HepG2 (cell line): ENCODE data around the gene SF1. TPM values are rescaled to one million over a fixed set of nuclear protein-coding genes. Genes with fewer than 3 reads are reported as not detected.

Experiments
- CREB1 ChIP-seq, 2 experiments: fragments of 450-650 bp in 1 of 2; IDR thresholded peaks; 2 replicates each; pipeline ENCODE4 v1.6.1; 2016 to 2017; ENCODE audit warnings: control low read depth in 1 of 2, mild to moderate bottlenecking in 1 of 2, missing compliant biosample characterization in 1 of 2, missing genetic modification characterization in 1 of 2
- CSRNP2 ChIP-seq: sonication (generic); formaldehyde crosslinking; conservative IDR thresholded peaks from 2 replicates; pipeline ENCODE4 v1.8.0; 2022; ENCODE audit warnings: low read depth, missing genetic modification reagents
- ELF3 ChIP-seq: IDR thresholded peaks from 2 replicates; pipeline ENCODE4 v1.6.1; 2016; ENCODE audit warnings: missing genetic modification reagents, missing compliant biosample characterization
- ELF4 ChIP-seq: sonication (generic); formaldehyde crosslinking; IDR thresholded peaks from 2 replicates; pipeline ENCODE4 v1.5.0; 2020; ENCODE audit warnings: missing genetic modification reagents, mild to moderate bottlenecking, moderate library complexity, borderline replicate concordance
- HDAC1 ChIP-seq: sonication (generic); formaldehyde crosslinking; IDR thresholded peaks from 2 replicates; pipeline ENCODE4 v1.5.1; 2020; ENCODE audit warnings: mild to moderate bottlenecking, missing genetic modification reagents
- HINFP ChIP-seq: sonication (generic); formaldehyde crosslinking; IDR thresholded peaks from 2 replicates; pipeline ENCODE4 v1.4.0; 2020; ENCODE audit warnings: low read depth, mild to moderate bottlenecking, missing genetic modification reagents
- HOXA3 ChIP-seq: sonication (generic); formaldehyde crosslinking; IDR thresholded peaks from 2 replicates; pipeline ENCODE4 v1.5.0; 2020; ENCODE audit warnings: missing genetic modification reagents
- KAT8 ChIP-seq: IDR thresholded peaks from 2 replicates; pipeline ENCODE4 v1.6.1; 2016; ENCODE audit warnings: missing genetic modification reagents, missing compliant biosample characterization
- MEIS1 ChIP-seq: sonication (generic); formaldehyde crosslinking; IDR thresholded peaks from 2 replicates; pipeline ENCODE4 v1.9.0; 2021; ENCODE audit warnings: mild to moderate bottlenecking, missing genetic modification reagents, moderate library complexity, borderline replicate concordance
- MLLT10 ChIP-seq: sonication (generic); formaldehyde crosslinking; IDR thresholded peaks from 2 replicates; pipeline ENCODE4 v1.4.0; 2020; ENCODE audit warnings: missing genetic modification reagents
- PCBP1 ChIP-seq: fragments of 200-400 bp; formaldehyde crosslinking; IDR thresholded peaks from 2 replicates; pipeline ENCODE4 v1.6.1; 2017; ENCODE audit warnings: mild to moderate bottlenecking, low read depth, low read length, borderline replicate concordance
- PITX1 ChIP-seq: sonication (generic); formaldehyde crosslinking; IDR thresholded peaks from 2 replicates; pipeline ENCODE4 v1.5.1; 2020; ENCODE audit warnings: mild to moderate bottlenecking, missing genetic modification reagents
- SIX4 ChIP-seq: sonication (generic); formaldehyde crosslinking; IDR thresholded peaks from 2 replicates; pipeline ENCODE4 v1.4.0; 2020; ENCODE audit warnings: missing genetic modification reagents
- SPEN ChIP-seq: sonication (generic); formaldehyde crosslinking; IDR thresholded peaks from 2 replicates; pipeline ENCODE4 v1.5.1; 2020; ENCODE audit warnings: low read depth, mild to moderate bottlenecking, missing genetic modification reagents
- THAP7 ChIP-seq: sonication (generic); formaldehyde crosslinking; IDR thresholded peaks from 2 replicates; pipeline ENCODE4 v1.8.1; 2023; ENCODE audit warnings: mild to moderate bottlenecking, missing genetic modification reagents
- YEATS2 ChIP-seq: sonication (generic); formaldehyde crosslinking; IDR thresholded peaks from 2 replicates; pipeline ENCODE4 v1.4.0; 2020; ENCODE audit warnings: missing genetic modification reagents, borderline replicate concordance
- ZNF136 ChIP-seq: sonication (generic); formaldehyde crosslinking; IDR thresholded peaks from 2 replicates; pipeline ENCODE4 v1.8.1; 2022; ENCODE audit warnings: low read depth, mild to moderate bottlenecking, moderate library complexity, missing genetic modification reagents
- ZNF20 ChIP-seq: sonication (generic); formaldehyde crosslinking; IDR thresholded peaks from 2 replicates; pipeline ENCODE4 v1.4.0; 2020; ENCODE audit warnings: mild to moderate bottlenecking, moderate library complexity, missing genetic modification reagents
- ZNF234 ChIP-seq: sonication (generic); formaldehyde crosslinking; conservative IDR thresholded peaks from 2 replicates; pipeline ENCODE4 v1.5.1; 2020; ENCODE audit warnings: mild to moderate bottlenecking, missing genetic modification reagents
- ZNF501 ChIP-seq: sonication (generic); formaldehyde crosslinking; IDR thresholded peaks from 2 replicates; pipeline ENCODE4 v1.5.1; 2020; ENCODE audit warnings: mild to moderate bottlenecking, moderate library complexity, missing genetic modification reagents
- ZNF652 ChIP-seq: IDR thresholded peaks from 2 replicates; pipeline ENCODE4 v1.6.1; 2016; ENCODE audit warnings: low read depth, borderline replicate concordance
- ZNF687 ChIP-seq: sonication (generic); formaldehyde crosslinking; IDR thresholded peaks from 2 replicates; pipeline ENCODE4 v1.5.1; 2020; ENCODE audit warnings: mild to moderate bottlenecking, missing genetic modification reagents, moderate library complexity
- polyA plus RNA-seq, 8 experiments: library from polyadenylated mRNA; depleted of rRNA in 3 of 8; stranded (reverse) in 7 of 8; unstranded in 1 of 8; fragments of >200 nt; fragmentation: Illumina TruSeq in 4 of 8; extraction: Trizol in 4 of 8; gene quantifications; 2 replicates each; pipeline versions ENCODE4 v1.2.1 to v1.2.3, GENCODE V29; 2011 to 2016; ENCODE audit warnings: low read depth in 4 of 8, missing spikeins in 1 of 8, mixed read lengths in 1 of 8; ENCODE audit not compliant: insufficient read depth in 1 of 8
- total RNA-seq, 5 experiments: library from RNA; depleted of rRNA; stranded (reverse); fragments of >200 nt; fragmentation: Illumina TruSeq; extraction: Trizol; gene quantifications; 2 replicates each; pipeline ENCODE4 v1.2.3, GENCODE V29; 2016; ENCODE audit warnings: low read depth in 1 of 5

SF1 gene
- total and polyA plus RNA-seq, 2 of the 13 experiments (the other 11 are each of a cell fraction or from before 2014, with no cell fraction given), result 55.5 to 70.4 TPM

- TF ChIP-seq HINFP (CRISPR knock-in tag), result peak; percentile 98
- TF ChIP-seq SIX4 (CRISPR knock-in tag), result no peak; the same call in 1 of the 2 replicates
- TF ChIP-seq KAT8, result peak; percentile 85
- peak; percentile 90 for TF ChIP-seq ZNF501 (CRISPR knock-in tag)
- TF ChIP-seq CSRNP2, result no peak
- TF ChIP-seq HDAC1 (CRISPR knock-in tag), result peak; percentile 50; the same call in 1 of the 2 replicates
- TF ChIP-seq SPEN (CRISPR knock-in tag), result peak; percentile 88
- peak; percentile 71; the same call in 1 of the 2 replicates for TF ChIP-seq ELF4
- TF ChIP-seq ZNF234, result no peak
- peak; percentile 55 for TF ChIP-seq ELF3 (CRISPR knock-in tag)
- TF ChIP-seq ZNF136 (CRISPR knock-in tag), result no peak
- peak; percentile 84 for TF ChIP-seq MEIS1 (CRISPR knock-in tag)
- TF ChIP-seq ZNF652 (CRISPR knock-in tag), result no peak
- TF ChIP-seq MLLT10 (CRISPR knock-in tag), result no peak
- no peak for TF ChIP-seq ZNF20 (CRISPR knock-in tag)
- peak; percentile 82 for TF ChIP-seq ZNF687 (CRISPR knock-in tag)
- peak; percentile 34; the same call in 1 of the 2 replicates for TF ChIP-seq PITX1 (CRISPR knock-in tag)
- peak; percentile 75 for TF ChIP-seq HOXA3 (CRISPR knock-in tag)
- 0 out of 2 replicates have a peak, but pooled peaks have one; percentile 2 for TF ChIP-seq CREB1 (IDR thresholded peaks at IDR 0.05)
- peak; percentile 80 for TF ChIP-seq CREB1 (CRISPR knock-in tag; IDR thresholded peaks at IDR 0.05)
- TF ChIP-seq YEATS2 (CRISPR knock-in tag), result peak; percentile 84; the same call in 1 of the 2 replicates
- TF ChIP-seq PCBP1, result peak; percentile 79; the same call in 1 of the 2 replicates
- TF ChIP-seq THAP7 (CRISPR knock-in tag), result 0 out of 2 replicates have a peak, but pooled peaks have one; percentile 55
Observed at GRCh38 chr11:64810271-64810890, 32.0 kb upstream of the SF1 start, which contains the start of gene MEN1 (continued).
